ENCODE data around the gene LRFN4. TPM values are rescaled to one million over a fixed set of nuclear protein-coding genes. Genes with fewer than 3 reads are reported as not detected.

The LRFN4 gene
- total RNA-seq, 1 donor from 2014 or later = 17.2 TPM

DNA sequence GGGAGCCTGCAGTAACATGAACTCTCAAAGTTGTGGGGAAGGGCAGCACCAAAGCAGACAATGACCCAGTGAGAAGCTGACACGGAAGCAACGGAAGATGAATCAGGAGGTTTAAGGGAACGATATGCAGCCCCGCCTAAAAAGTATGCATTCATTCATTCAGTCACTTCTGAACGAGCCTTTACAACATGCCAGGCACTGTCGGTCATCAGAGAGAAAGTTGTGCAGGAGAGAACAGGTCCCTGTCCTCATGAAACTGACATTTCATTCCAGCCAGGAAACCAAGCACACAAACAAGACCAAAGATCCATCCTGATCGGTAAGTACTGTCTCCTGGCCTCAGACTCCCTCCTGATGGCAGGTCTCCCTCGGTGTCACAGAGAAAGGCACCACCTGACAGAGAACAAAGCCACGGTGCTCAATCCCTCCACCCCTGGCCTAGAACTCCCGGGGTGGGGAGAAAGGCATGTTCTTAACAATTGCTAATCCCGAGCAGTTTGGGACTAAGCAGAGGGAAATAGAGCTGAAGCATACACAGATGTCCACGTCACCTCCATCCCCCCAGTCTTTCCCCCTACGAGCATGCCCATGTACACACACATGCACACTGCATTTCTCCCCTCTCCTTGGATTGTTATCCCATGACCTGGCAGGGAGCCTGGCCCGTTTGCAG is 49.3 kb downstream of the LRFN4 start:
- intact Hi-C loops (cut with micrococcal nuclease) = no loop called here
- DNase-seq = peak; percentile 53

DNA sequence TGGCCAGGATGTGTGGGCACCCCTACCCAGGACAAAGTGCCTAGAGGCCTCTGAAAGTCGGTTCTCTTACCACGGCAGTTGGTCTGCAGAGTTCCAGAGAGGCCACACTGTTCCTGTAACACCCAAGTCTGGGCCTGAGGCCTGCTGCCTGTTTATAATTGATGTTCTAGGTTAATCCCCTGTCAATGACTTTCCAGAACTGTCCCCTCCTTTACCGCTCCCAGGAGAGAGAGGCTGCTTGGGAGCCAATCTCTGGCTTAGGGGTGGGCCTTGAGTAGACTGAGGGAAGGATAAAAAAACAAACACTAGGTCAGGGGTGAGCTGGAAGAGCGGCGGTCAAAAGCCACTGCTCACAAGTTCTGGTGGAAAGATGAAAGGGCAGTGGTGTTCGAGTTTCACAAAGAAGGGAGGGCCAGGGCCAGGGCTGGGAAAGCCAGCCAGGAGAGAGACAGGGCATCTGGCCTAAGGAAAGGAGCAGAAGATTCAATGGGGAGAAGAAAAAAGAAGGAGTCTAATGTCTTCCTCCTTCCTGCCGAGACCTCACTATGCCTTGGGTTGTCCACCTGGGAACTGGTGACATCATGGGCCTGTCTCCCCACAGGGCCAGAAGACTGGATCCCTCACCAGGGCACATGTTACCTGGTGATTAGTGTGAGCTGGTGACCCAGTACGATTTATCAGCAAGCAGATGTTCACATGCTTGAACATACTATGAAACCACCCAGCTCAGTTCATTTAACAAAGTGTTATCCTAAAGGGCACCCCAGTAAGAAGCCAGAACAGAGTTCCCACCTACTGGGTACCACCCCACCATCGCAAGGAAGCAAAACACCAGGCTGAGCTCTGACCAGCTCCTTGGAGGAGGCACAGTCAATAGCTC is 51.1 kb downstream of the LRFN4 start:
- DNase-seq = no peak
- ATAC-seq = peak; percentile 69

More for the DNA sequence above, 49.3 kb downstream of the LRFN4 start:
- peak; percentile 33 for ATAC-seq

DNA sequence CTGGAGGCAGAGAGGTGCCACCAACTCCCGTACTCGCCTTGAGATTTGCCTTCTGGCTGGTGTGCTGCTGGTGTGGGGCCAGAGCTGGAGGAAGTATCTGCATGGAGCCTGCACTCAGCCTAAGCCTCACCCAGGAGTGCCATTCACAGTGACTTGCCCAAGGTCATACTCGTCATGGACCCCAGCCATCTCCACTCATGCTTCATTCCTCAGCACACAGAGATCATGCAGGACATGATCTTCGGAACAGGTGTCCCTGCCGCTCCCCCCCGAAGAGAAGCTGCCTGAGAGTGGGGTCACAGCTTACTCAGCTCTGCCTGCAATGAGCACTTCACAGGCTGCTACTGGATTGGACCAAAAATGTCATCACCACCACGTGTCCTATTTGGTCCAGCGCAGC is 52.3 kb downstream of the LRFN4 start:
- intact Hi-C loops (cut with micrococcal nuclease) = no loop called here
- no peak for ATAC-seq
- DNase-seq = no peak

More for the DNA sequence above, 51.1 kb downstream of the LRFN4 start:
- intact Hi-C loops (cut with micrococcal nuclease) = no loop called here

DNA sequence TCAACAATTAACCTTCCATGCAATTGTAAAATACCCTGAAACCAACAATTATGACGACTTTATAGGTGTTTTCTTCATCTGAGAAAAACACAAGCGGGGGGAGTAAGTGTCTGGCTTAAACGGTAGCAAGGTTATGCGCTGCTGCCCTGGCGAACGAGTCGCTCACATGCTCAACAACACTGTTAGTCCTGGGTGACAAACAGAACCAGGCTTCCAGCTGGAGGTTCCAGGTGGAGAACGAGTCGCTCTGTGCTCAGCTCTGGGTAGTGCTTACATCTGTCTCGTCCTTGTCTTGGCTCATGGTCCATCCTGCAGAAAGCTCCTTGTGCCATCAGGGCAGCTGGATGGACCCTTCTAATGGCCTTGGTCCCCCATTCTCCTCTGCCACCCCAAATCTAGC is 53.2 kb downstream of the LRFN4 start:
- intact Hi-C loops (cut with micrococcal nuclease) = no loop called here
- ATAC-seq (no peak), DNase-seq (no peak)

Other genes starting within 250 kb of the LRFN4 start
- gene RBM14, start 240.4 kb upstream of the LRFN4 start, total RNA-seq = 31.4 TPM
- 69.5 TPM for gene RBM4, start 218.4 kb upstream of the LRFN4 start, total RNA-seq
- gene RBM4B, start 179.2 kb upstream of the LRFN4 start, total RNA-seq = 13.1 TPM
- 1.1 TPM for gene SPTBN2, start 127.8 kb upstream of the LRFN4 start, total RNA-seq
- 6.5 TPM for gene RCE1, start 13.6 kb upstream of the LRFN4 start, total RNA-seq
- 5.2 TPM for gene PC, start 101.3 kb downstream of the LRFN4 start, total RNA-seq
- gene C11orf86, start 118.2 kb downstream of the LRFN4 start, total RNA-seq = not detected
- 0.37 TPM for gene SYT12, start 166.1 kb downstream of the LRFN4 start, total RNA-seq
- gene RHOD, start 199.8 kb downstream of the LRFN4 start, total RNA-seq = 67.6 TPM

Measured in left ventricle myocardium superior (tissue), 1 donor.